ENCODE results near the gene ERVK3-1.
"Not testable (repeated sequence)": the region's sequence is repeated elsewhere in the genome, so short reads cannot be mapped to it uniquely, and the experiment has no call there.

ERVK3-1 gene

DNA sequence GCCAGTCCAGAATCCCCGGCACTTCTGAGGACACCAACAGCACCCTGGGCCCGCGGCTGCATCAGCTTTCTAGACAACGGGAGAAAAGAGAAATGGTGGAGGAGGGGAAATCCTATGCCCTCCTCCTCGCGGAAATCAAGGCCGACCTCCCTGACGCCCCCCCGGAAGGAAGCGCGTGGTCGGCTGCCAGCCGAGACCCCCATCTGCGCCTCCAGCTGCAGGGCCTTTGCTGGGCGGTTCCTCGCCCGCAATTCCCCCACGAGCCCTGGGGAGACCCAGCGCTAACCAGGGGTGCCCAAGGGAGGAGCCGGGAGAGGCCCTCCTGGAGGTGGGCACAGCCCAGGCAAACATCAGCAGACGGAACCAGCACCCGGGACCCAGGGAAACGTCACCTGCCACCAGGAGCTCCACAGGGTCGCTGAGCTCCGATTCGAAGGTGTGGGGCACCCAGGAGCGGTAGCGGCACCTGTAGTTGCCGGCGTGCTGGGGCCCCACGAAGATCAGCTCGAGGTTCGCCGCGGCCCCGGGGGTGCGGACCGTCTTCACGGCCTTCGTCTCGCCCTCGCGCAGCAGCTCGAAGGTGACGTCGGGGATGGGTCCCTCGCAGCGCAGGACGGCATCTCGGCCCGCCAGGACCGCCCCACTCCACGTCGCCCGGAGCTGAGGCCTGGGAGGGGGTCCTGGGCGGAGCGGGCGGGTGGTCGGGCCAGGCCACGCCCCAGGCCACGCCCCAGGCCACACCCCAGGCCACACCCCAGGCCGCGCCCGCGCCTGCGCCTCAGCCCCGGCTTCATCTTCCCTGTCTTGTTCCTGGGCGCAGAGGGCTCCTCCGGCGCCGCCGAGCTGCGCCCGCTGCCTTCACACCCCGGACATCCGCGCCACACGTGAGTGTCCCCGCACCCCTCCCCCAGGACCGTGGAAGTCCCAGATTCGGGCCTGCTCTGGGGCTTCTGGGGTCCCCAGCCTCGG, 42.1 kb downstream of the ERVK3-1 start:
- peak; percentile 57 for DNase-seq

DNA sequence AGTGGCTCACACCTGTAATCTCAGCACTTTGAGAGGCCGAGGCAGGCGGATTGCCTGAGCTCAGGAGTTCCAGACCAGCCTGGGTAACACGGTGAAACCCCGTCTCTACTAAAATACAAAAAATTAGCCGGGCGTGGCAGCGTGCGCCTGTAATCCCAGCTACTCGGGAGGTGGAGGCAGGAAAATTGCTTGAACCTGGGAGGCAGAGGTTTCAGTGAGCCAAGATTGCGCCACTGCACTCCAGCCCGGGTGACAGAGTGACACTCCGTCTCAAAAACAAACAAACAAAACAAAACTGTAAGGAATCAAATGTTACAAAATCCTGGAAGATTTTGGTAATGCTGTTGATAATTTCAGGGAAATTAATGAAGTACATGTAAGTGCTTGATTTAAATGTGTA, 42.9 kb downstream of the ERVK3-1 start:
- DNase-seq: not testable (repeated sequence)

DNA sequence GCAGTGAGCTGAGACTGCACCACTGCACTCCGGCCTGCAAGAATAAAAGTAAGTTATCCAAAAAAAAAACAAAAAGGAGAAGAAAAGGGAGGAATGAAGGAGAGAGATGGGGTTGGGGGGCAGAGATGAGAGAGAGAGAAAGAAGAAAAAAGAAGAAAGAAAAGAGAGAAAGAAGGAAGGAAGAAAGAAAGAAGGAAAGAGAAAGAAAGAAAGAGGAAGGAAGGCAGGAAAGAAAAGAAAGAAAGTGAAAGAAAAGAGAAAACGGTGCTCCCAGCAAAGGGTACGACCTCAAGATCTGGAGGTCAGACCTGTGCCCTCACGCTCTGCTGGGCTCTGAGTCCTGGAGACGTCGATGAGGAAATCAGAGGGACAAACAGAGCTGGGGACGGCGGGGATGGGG, 44.4 kb downstream of the ERVK3-1 start:
- DNase-seq: no peak

DNA sequence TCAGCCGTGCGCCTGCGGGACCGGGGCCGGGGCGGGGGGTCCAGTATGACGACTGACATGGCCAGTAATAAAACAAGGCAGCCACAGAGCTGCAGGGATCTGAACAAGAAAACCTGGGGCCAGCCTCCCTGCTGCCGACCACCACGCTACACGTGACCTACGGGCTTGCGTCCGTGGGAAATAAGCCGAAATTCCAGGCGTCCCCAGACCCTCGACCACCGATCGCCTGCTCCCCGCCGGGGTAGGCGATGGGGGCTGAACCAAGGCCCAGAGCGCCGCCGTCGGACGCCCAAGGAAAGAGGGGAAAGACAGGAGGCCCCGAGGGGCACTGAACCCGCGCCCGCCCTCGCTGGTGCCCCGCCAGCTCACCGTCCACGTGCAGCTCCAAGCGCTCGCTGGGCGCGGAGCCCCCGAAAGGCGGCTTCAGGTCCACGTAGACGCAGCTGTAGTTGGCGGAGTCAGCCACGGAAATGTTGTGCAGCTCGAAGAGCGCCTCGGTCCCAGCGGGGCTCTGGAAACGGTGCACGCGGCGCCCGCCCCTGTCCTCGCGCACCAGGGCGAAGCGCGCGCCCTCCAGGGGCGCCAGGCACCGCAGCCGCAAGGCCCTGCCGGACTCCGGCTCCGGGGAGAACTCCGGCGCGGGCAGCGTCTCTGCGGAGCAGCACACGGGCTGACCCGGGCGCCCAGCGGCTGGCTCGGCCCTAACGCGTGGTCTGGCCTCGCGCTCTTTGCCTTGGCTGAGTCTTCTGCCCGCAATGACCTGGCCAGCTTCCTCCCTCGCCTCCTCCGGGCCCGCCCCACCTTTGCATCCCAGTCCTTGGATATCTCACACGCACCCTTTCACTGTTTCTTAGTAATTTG, 45.1 kb downstream of the ERVK3-1 start:
- no peak for DNase-seq

DNA sequence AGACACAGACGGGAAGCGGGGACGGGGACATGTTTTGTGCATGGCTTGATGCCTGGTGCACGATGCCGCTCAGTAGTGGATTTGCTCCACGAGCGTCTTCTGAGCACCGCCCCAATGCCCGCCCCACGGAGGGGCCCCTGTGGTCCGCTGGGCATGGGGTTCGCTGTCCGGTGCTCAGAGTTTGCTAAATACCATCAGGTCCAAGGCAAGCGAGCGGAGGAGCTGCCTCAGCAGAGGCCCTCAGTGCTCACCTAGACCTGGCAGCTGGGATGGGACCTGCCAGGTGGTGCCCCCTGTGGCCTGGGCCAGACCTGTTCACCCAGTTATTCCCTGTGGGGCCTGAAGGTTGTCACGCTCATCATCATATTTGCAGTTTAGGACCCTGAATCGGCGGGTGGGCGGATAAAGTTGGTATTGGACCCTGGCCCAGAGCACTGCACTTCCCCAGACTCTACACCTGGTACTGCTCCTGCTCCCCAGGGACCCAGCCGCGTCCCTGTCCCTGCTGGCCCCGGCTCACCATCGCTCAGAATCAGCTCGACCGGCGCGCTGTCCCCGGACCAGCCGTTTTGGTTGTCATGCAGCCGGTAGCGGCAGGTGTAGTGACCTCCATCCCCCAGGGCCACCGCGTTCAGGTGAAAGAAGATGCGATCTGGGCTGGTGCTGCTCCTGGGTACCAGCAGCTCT, 45.8 kb downstream of the ERVK3-1 start:
- DNase-seq: no peak

DNA sequence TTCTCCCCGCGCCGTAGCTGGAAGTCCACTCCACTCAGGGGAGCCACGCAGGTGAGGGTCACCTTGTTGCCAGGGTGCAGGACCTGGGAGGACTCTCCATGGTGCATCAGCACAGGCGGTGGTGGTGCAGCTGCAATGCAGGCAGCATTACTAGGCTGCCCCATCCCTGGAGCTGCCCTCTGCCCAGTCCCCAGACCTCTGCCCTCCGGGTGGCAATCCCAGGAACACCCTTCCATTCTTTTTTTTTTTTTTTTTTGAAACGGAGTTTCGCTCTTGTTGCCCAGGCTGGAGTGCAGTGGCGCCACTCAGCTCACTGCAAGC, 46.3 kb downstream of the ERVK3-1 start:
- DNase-seq: no peak

DNA sequence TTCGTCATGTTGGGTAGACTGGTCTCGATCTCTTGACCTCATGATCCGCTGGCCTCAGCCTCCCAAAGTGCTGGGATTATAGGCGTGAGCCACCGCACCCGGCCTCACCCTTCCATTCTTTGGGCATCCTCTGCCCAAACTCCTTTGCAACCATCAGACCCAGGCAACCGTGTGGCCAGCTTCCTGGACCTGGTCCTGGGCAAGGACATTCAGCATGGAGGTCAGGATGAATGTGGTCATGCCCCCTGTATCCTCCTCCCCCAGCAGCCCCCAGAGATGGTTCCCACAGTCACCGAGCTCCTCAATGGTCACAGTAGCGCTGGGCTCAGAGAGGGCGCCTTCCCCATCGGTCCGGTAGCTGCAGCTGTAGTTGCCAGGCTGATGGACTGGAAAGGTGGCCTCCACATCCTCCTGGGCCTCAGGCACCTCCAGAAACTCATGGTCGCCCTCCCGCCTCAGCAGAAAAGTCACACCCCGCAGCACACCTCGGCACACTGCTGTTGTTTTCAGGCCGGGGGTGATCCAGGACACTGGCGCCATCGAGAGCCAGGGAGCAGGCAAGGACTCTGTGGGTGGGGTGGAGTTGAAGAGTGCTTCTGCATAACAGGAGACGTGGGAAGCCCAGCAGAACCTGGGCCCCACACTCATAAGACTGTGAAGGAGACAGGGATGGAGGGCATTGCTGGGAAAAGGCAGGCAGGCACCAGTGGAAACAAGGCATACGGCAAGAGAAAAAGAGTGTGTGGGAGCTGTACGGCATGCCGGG, 47.0 kb downstream of the ERVK3-1 start:
- no peak for DNase-seq

- DNase-seq: no peak
Measured at GRCh38 chr19:58352760-58353671, 47.8 kb downstream of the ERVK3-1 start, which contains the start of gene A1BG. Gene A1BG (minus strand): TSS chr19:58353492. CDS start chr19:58353437, 55 bp downstream.

DNA sequence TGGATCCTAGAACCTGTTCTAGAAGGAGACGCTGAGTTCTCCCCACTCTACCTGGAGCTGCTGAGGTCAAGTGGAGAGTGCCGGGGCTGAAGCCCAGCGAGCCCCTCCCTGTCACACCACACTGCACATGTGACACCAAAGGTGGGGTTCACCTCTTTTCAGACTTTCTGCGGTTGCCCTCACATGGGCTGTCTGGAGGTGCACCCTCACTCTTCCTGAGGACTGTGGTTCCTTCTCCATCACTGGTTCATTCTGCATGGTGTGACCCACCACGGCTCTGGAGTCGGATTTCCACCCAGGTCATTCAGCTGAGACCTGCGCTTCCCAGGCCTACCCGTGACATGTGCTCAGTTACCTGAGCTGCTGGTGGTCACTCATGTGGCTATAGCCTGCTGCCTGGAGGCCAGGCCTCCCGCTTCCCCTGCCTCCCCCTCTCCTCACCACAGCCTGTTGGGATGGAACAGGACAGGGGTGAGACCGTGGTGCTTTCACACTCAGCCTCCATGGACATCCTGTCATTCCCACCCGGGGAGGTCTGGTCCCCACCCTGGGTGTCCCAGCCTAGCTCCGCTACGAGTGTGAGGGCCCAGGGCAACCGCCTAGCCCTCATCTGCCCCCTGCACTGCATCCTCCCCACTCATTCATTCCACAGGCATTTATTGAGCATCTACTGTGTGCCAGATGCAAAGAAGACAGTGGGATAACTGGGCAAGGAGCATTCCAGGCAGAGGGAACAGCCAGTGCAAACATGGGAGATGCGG, 48.7 kb downstream of the ERVK3-1 start:
- DNase-seq: no peak

DNA sequence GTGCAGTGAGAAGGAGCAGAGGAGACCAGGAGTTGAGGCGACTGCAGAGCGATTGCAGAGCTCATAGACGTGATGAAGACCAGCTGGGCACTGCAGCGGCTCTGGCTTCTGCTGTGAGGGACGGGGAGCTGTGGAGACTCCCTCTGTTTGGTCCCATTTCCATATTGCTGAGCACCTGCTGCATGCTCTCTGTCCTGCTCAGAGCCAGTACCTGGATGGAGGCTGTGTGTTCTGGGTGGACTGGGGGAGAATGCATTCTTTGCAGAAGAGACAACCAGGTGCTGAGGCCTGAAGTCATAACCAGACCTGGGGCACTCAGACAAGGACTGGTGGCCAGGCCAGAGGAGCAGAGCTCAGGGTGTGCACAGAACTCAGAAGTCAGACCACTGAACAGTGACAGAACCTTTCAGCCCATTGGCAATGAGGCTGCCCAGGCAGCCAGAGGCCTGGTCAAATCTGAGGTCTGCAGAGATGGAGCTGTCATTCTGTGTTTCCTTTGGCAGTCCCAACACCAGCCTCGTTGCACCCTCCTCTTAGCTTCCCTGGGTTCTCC, 49.4 kb downstream of the ERVK3-1 start:
- DNase-seq: no peak

- DNase-seq: no peak
Measured at GRCh38 chr19:58355215-58355796, 50.1 kb downstream of the ERVK3-1 start.

GRCh38 chr19:58355908-58356765, 51.0 kb downstream of the ERVK3-1 start:
- DNase-seq: peak; percentile 33

DNA sequence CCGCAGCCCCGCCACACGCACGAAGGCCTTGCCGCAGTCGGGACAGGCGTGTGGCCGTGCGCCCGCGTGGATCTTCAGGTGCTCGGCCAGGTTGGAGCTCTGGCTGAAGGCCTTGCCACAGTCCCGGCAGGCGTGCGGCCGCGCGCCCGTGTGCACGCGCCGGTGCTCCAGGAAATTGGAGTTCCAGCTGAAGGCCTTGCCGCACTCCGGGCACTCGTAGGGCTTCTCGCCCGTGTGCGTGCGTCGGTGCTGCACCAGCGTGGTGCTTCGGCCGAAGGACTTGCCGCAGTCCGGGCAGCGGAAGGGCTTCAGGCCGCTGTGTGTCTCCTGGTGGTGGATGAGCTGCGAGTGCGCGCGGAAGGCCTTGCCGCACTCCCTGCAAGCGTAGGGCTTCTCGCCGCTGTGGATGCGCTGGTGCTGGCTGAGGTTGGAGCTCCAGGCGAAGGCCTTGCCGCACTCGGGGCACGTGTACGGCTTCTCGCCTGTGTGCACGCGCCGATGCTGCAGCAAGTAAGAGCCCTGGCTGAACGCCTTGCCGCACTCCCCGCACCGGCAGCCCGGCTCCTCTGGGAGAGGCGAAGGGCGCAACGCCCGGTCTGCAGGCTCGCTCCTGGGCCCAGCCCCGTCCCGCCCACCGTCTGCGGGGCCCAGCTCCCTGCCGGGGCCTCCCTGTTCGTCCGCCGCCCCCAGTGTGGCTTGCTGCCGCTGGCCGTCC, 51.7 kb downstream of the ERVK3-1 start:
- DNase-seq: no peak

- no peak for DNase-seq
Measured at GRCh38 chr19:58357481-58358145, 52.4 kb downstream of the ERVK3-1 start.

DNA sequence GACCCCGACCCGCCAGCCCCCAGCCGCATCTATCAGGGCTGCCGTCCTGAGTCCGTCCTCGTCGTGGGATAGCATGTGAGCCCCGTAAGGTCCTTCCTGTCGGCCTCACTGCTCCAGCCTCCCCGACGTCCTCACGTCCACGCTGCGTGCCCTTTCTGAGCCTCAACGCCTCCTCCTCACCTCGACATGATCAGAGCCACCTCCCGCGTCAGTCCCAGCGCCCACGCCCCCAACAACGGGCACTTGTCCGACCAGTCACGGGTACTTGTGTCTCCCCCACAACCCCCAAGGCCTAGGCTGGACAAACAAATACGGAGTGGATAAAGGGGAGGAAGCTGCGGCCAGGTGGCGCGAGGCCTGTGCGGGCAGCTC, 56.7 kb downstream of the ERVK3-1 start:
- DNase-seq: peak; percentile 10

DNA sequence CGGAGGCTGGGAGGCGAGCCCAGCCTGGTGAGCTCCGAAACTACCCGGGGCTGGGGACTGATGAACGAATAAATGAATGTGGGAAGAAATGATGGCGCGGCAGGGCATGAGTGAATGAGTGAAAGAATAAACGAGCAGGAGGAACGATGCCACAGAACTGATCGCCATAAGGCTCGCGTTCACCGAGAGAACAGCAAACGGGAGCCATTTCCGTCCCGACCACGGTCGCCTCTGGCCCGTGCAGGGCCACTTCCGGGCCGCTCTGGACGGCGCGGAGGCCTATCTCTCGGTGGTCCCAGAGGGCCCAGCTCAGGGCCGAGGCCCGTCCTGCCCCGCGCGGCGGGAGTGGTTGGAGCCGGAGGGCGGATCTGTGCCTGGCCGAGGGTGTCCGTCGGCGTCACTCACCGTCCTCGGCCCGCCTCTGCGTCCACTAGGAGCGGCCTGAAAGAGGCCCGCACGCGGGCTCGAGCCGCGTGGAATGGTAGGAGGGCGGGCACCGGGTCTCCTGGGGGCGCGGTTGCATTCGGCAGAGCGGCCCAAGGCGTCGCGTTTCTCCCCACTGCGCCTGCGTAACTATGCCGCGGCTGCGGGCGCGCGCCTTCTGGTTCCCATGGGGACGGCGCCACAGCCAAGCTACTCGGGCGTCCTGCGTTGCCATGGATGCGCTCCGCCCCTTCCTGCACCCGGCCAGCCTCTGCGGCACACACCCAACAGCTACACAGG, 57.3 kb downstream of the ERVK3-1 start, which contains the start of gene ZNF497:
Gene ZNF497, minus strand, starts transcription at position 480 of the 723 bp plus-strand sequence. CDS start 5,116 bp downstream, outside the sequence.
- DNase-seq: peak; percentile 97

DNA sequence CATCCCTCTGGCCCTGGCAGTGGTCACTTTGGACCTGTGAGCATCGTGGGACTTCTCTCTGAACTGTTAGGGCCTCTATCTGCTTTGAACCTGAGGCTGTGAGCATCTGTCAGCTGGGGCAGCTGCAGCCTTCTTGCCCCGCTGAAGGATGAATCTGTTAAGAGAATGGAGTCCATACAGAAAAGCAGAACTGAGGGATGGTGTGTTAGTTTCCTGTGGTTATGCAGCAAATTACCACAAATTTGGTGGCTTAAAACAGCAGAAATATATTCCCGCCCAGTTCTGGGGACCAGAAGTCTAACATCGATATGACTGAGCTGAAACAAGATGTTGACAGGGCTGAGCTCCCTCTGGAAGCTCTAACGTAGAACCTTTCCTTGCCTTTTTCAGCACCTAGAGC, 59.0 kb downstream of the ERVK3-1 start:
- no peak for DNase-seq

All from activated CD4-positive, alpha-beta T cell treated with anti-CD3 and anti-CD28 coated beads, Interleukin-2, amount 50 U/mL, for 1 hour (primary cell).